ENCODE data around the gene PXMP4.
A peak's percentile ranks its signal among the peaks of the same experiment; 100 is the strongest.

Gene PXMP4

GRCh38 chr20:33731693-33732165 lies 11.6 kb upstream of the PXMP4 start, which contains the start of gene ZNF341:
Gene ZNF341 (plus strand): TSS chr20:33731996. CDS start chr20:33732022, 26 bp downstream.
- H3K27ac ChIP-seq: peak within 1 kb of the TSS; percentile 97
- peak within 1 kb of the TSS; percentile 70 to 96 for H3K4me3 ChIP-seq (ENCODE audit: low read depth in 1 of 2, low read length in 1 of 2)
- TF ChIP-seq CTCF (IDR thresholded peaks at IDR 0.05): peak; percentile 94
- peaks cover 32 to 35% of the 10 kb centered on the region in 2 experiments for H3K4me1 ChIP-seq (ENCODE audit: control insufficient read depth in 1 of 2, insufficient read depth in 1 of 2, low read depth in 1 of 2, low read length in 1 of 2)
- H3K9me3 ChIP-seq: no peaks in the 10 kb centered on the region
- no peaks in the 10 kb centered on the region for H3K36me3 ChIP-seq
- no peaks in the 10 kb centered on the region for H3K27me3 ChIP-seq

- no peaks in the 10 kb centered on the region for H3K36me3 ChIP-seq
- H3K27ac ChIP-seq: peak overlapping the region; percentile 97
- no peak for TF ChIP-seq CTCF (IDR thresholded peaks at IDR 0.05)
- H3K27me3 ChIP-seq: no peaks in the 10 kb centered on the region
- peak overlapping the region; percentile 63 to 96 for H3K4me3 ChIP-seq (ENCODE audit: low read depth in 1 of 2, low read length in 1 of 2)
- H3K9me3 ChIP-seq: no peaks in the 10 kb centered on the region
- peaks cover 32 to 35% of the 10 kb centered on the region in 2 experiments for H3K4me1 ChIP-seq (ENCODE audit: control insufficient read depth in 1 of 2, insufficient read depth in 1 of 2, low read depth in 1 of 2, low read length in 1 of 2)
Measured at GRCh38 chr20:33730946-33731692, 11.0 kb upstream of the PXMP4 start.

GRCh38 chr20:33729101-33729500 lies 9.0 kb upstream of the PXMP4 start:
- Histone ChIP-seq H3K27ac (no peak overlapping the region), H3K4me3 (ENCODE audit: low read depth in 1 of 2, low read length in 1 of 2) (no peak overlapping the region), H3K4me1 (ENCODE audit: control insufficient read depth in 1 of 2, insufficient read depth in 1 of 2, low read depth in 1 of 2, low read length in 1 of 2) (peaks cover 35 to 40% of the 10 kb centered on the region in 2 experiments), H3K36me3 (no peaks in the 10 kb centered on the region), H3K27me3 (no peaks in the 10 kb centered on the region), H3K9me3 (no peaks in the 10 kb centered on the region)
- TF ChIP-seq CTCF (IDR thresholded peaks at IDR 0.05): no peak

- Histone ChIP-seq H3K27me3 (no peaks in the 10 kb centered on the region), H3K4me3 (ENCODE audit: low read depth in 1 of 2, low read length in 1 of 2) (no peak overlapping the region), H3K4me1 (ENCODE audit: control insufficient read depth in 1 of 2, insufficient read depth in 1 of 2, low read depth in 1 of 2, low read length in 1 of 2) (peaks cover 32 to 39% of the 10 kb centered on the region in 2 experiments), H3K27ac (no peak overlapping the region), H3K36me3 (no peaks in the 10 kb centered on the region), H3K9me3 (no peaks in the 10 kb centered on the region)
- TF ChIP-seq CTCF (IDR thresholded peaks at IDR 0.05): no peak
Measured at GRCh38 chr20:33728463-33728862, 8.4 kb upstream of the PXMP4 start.

- no peak for TF ChIP-seq CTCF (IDR thresholded peaks at IDR 0.05)
- no peak overlapping the region for H3K27ac ChIP-seq
- peaks cover 25 to 33% of the 10 kb centered on the region in 2 experiments for H3K4me1 ChIP-seq (ENCODE audit: control insufficient read depth in 1 of 2, insufficient read depth in 1 of 2, low read depth in 1 of 2, low read length in 1 of 2)
- H3K36me3 ChIP-seq: no peaks in the 10 kb centered on the region
- no peaks in the 10 kb centered on the region for H3K9me3 ChIP-seq
- H3K27me3 ChIP-seq: no peaks in the 10 kb centered on the region
- H3K4me3 ChIP-seq (ENCODE audit: low read depth in 1 of 2, low read length in 1 of 2): no peak overlapping the region
Measured at GRCh38 chr20:33727806-33728205, 7.7 kb upstream of the PXMP4 start.

All from neutrophil (primary cell).